Measurements from ENCODE around the gene PCSK5.

Gene PCSK5

GRCh38 chr9:76026796-76027195, 136.3 kb downstream of the PCSK5 start:
- Histone ChIP-seq H3K23ac (ENCODE audit: low read length in 2 of 2) (no peak overlapping the region), H3K9ac (ENCODE audit: low read length) (no peak overlapping the region), H2AK5ac (ENCODE audit: low read length, severe bottlenecking) (no peak overlapping the region), H4K8ac (ENCODE audit: low read length) (no peak overlapping the region), H3K27ac (ENCODE audit: low read length, poor library complexity, severe bottlenecking) (no peak overlapping the region), H2BK120ac (ENCODE audit: low read depth, low read length) (no peak overlapping the region), H3K4me3 (ENCODE audit: insufficient read depth in 1 of 2, low read depth in 1 of 2, low read length in 2 of 2) (no peak overlapping the region), H3K18ac (ENCODE audit: low read depth in 1 of 2, low read length in 2 of 2) (no peak overlapping the region), H3K4me1 (ENCODE audit: control insufficient read depth, insufficient read depth, low read depth, low read length) (no peaks in the 10 kb centered on the region), H3K14ac (ENCODE audit: low read length in 2 of 2) (no peak overlapping the region), H3K9me3 (ENCODE audit: control insufficient read depth, low read length) (no peaks in the 10 kb centered on the region), H3K27me3 (ENCODE audit: control insufficient read depth in 1 of 2, insufficient read depth in 1 of 2, low read length in 2 of 2) (no peaks in the 10 kb centered on the region), H2BK5ac (ENCODE audit: low read depth, low read length, poor library complexity, severe bottlenecking) (no peak overlapping the region), H3K4ac (ENCODE audit: low read depth in 1 of 2, low read length in 2 of 2) (no peak overlapping the region), H2BK15ac (ENCODE audit: low read depth, poor library complexity, severe bottlenecking) (no peak overlapping the region), H2AFZ (ENCODE audit: low read depth, low read length) (no peak overlapping the region), H3K79me1 (replicated peaks; ENCODE audit: low read length, poor library complexity, severe bottlenecking) (no peaks in the 10 kb centered on the region), H3K4me2 (ENCODE audit: low read length, poor library complexity, severe bottlenecking) (no peak overlapping the region), H3K36me3 (ENCODE audit: control insufficient read depth in 1 of 2, insufficient read depth in 2 of 2, low read depth in 1 of 2, low read length in 2 of 2) (no peaks in the 10 kb centered on the region), H4K91ac (ENCODE audit: low read length) (no peak overlapping the region), H2BK12ac (ENCODE audit: low read length in 2 of 2) (no peak overlapping the region)
- no peak for DNase-seq
- 97% methylated on average over 6 of the region's 6 CpGs for WGBS

GRCh38 chr9:76027416-76027815, 136.9 kb downstream of the PCSK5 start:
- H3K79me1 ChIP-seq (replicated peaks; ENCODE audit: low read length, poor library complexity, severe bottlenecking) = no peaks in the 10 kb centered on the region
- H3K4me1 ChIP-seq (ENCODE audit: control insufficient read depth, insufficient read depth, low read depth, low read length) = no peaks in the 10 kb centered on the region
- no peak overlapping the region for H3K4ac ChIP-seq (ENCODE audit: low read depth in 1 of 2, low read length in 2 of 2)
- 100% methylated on average over 1 of the region's 5 CpGs for WGBS
- H2BK15ac ChIP-seq (ENCODE audit: low read depth, poor library complexity, severe bottlenecking) = no peak overlapping the region
- no peak overlapping the region for H3K23ac ChIP-seq (ENCODE audit: low read length in 2 of 2)
- H3K9me3 ChIP-seq (ENCODE audit: control insufficient read depth, low read length) = no peaks in the 10 kb centered on the region
- H3K4me3 ChIP-seq (ENCODE audit: insufficient read depth in 1 of 2, low read depth in 1 of 2, low read length in 2 of 2) = no peak overlapping the region
- no peak overlapping the region for H4K91ac ChIP-seq (ENCODE audit: low read length)
- H3K27ac ChIP-seq (ENCODE audit: low read length, poor library complexity, severe bottlenecking) = no peak overlapping the region
- H3K14ac ChIP-seq (ENCODE audit: low read length in 2 of 2) = no peak overlapping the region
- no peaks in the 10 kb centered on the region for H3K27me3 ChIP-seq (ENCODE audit: control insufficient read depth in 1 of 2, insufficient read depth in 1 of 2, low read length in 2 of 2)
- H3K9ac ChIP-seq (ENCODE audit: low read length) = no peak overlapping the region
- no peak for DNase-seq
- H3K4me2 ChIP-seq (ENCODE audit: low read length, poor library complexity, severe bottlenecking) = no peak overlapping the region
- no peak overlapping the region for H2BK12ac ChIP-seq (ENCODE audit: low read length in 2 of 2)
- no peak overlapping the region for H2AFZ ChIP-seq (ENCODE audit: low read depth, low read length)
- H2BK120ac ChIP-seq (ENCODE audit: low read depth, low read length) = no peak overlapping the region
- no peak overlapping the region for H2BK5ac ChIP-seq (ENCODE audit: low read depth, low read length, poor library complexity, severe bottlenecking)
- no peaks in the 10 kb centered on the region for H3K36me3 ChIP-seq (ENCODE audit: control insufficient read depth in 1 of 2, insufficient read depth in 2 of 2, low read depth in 1 of 2, low read length in 2 of 2)
- H3K18ac ChIP-seq (ENCODE audit: low read depth in 1 of 2, low read length in 2 of 2) = no peak overlapping the region
- no peak overlapping the region for H4K8ac ChIP-seq (ENCODE audit: low read length)
- H2AK5ac ChIP-seq (ENCODE audit: low read length, severe bottlenecking) = no peak overlapping the region

- Histone ChIP-seq H2BK15ac (ENCODE audit: low read depth, poor library complexity, severe bottlenecking) (no peak overlapping the region), H3K36me3 (ENCODE audit: control insufficient read depth in 1 of 2, insufficient read depth in 2 of 2, low read depth in 1 of 2, low read length in 2 of 2) (no peaks in the 10 kb centered on the region), H3K23ac (ENCODE audit: low read length in 2 of 2) (no peak overlapping the region), H3K9ac (ENCODE audit: low read length) (no peak overlapping the region), H3K27me3 (ENCODE audit: control insufficient read depth in 1 of 2, insufficient read depth in 1 of 2, low read length in 2 of 2) (no peaks in the 10 kb centered on the region), H2BK5ac (ENCODE audit: low read depth, low read length, poor library complexity, severe bottlenecking) (no peak overlapping the region), H3K27ac (ENCODE audit: low read length, poor library complexity, severe bottlenecking) (no peak overlapping the region), H2AK5ac (ENCODE audit: low read length, severe bottlenecking) (no peak overlapping the region), H2BK12ac (ENCODE audit: low read length in 2 of 2) (no peak overlapping the region), H3K18ac (ENCODE audit: low read depth in 1 of 2, low read length in 2 of 2) (no peak overlapping the region), H3K4me3 (ENCODE audit: insufficient read depth in 1 of 2, low read depth in 1 of 2, low read length in 2 of 2) (no peak overlapping the region), H4K8ac (ENCODE audit: low read length) (no peak overlapping the region), H3K4ac (ENCODE audit: low read depth in 1 of 2, low read length in 2 of 2) (no peak overlapping the region), H2AFZ (ENCODE audit: low read depth, low read length) (no peak overlapping the region), H3K14ac (ENCODE audit: low read length in 2 of 2) (no peak overlapping the region), H3K4me2 (ENCODE audit: low read length, poor library complexity, severe bottlenecking) (no peak overlapping the region), H3K4me1 (ENCODE audit: control insufficient read depth, insufficient read depth, low read depth, low read length) (no peaks in the 10 kb centered on the region), H3K9me3 (ENCODE audit: control insufficient read depth, low read length) (no peaks in the 10 kb centered on the region), H2BK120ac (ENCODE audit: low read depth, low read length) (no peak overlapping the region), H4K91ac (ENCODE audit: low read length) (no peak overlapping the region), H3K79me1 (replicated peaks; ENCODE audit: low read length, poor library complexity, severe bottlenecking) (no peaks in the 10 kb centered on the region)
- WGBS = 95% methylated on average over 2 of the region's 2 CpGs
- no peak for DNase-seq
Measured at GRCh38 chr9:76027861-76028260, 137.4 kb downstream of the PCSK5 start.

- Histone ChIP-seq H3K4me2 (ENCODE audit: low read length, poor library complexity, severe bottlenecking) (no peak overlapping the region), H3K18ac (ENCODE audit: low read depth in 1 of 2, low read length in 2 of 2) (no peak overlapping the region), H3K4me1 (ENCODE audit: control insufficient read depth, insufficient read depth, low read depth, low read length) (no peaks in the 10 kb centered on the region), H4K8ac (ENCODE audit: low read length) (no peak overlapping the region), H4K91ac (ENCODE audit: low read length) (no peak overlapping the region), H3K27me3 (ENCODE audit: control insufficient read depth in 1 of 2, insufficient read depth in 1 of 2, low read length in 2 of 2) (no peaks in the 10 kb centered on the region), H3K79me1 (replicated peaks; ENCODE audit: low read length, poor library complexity, severe bottlenecking) (no peaks in the 10 kb centered on the region), H2AK5ac (ENCODE audit: low read length, severe bottlenecking) (no peak overlapping the region), H3K4me3 (ENCODE audit: insufficient read depth in 1 of 2, low read depth in 1 of 2, low read length in 2 of 2) (no peak overlapping the region), H2BK15ac (ENCODE audit: low read depth, poor library complexity, severe bottlenecking) (no peak overlapping the region), H2AFZ (ENCODE audit: low read depth, low read length) (no peak overlapping the region), H3K36me3 (ENCODE audit: control insufficient read depth in 1 of 2, insufficient read depth in 2 of 2, low read depth in 1 of 2, low read length in 2 of 2) (no peaks in the 10 kb centered on the region), H3K9me3 (ENCODE audit: control insufficient read depth, low read length) (no peaks in the 10 kb centered on the region), H3K27ac (ENCODE audit: low read length, poor library complexity, severe bottlenecking) (no peak overlapping the region), H3K4ac (ENCODE audit: low read depth in 1 of 2, low read length in 2 of 2) (no peak overlapping the region), H3K23ac (ENCODE audit: low read length in 2 of 2) (no peak overlapping the region), H2BK5ac (ENCODE audit: low read depth, low read length, poor library complexity, severe bottlenecking) (no peak overlapping the region), H2BK120ac (ENCODE audit: low read depth, low read length) (no peak overlapping the region), H3K14ac (ENCODE audit: low read length in 2 of 2) (no peak overlapping the region), H2BK12ac (ENCODE audit: low read length in 2 of 2) (no peak overlapping the region), H3K9ac (ENCODE audit: low read length) (no peak overlapping the region)
- 98% methylated on average over 6 of the region's 6 CpGs for WGBS
- DNase-seq = no peak
Measured at GRCh38 chr9:76032038-76032796, 141.7 kb downstream of the PCSK5 start.
